DMS153 (cell line): ENCODE results near the gene CMTM3.
"Not testable (repeated sequence)": the region's sequence is repeated elsewhere in the genome, so short reads cannot be mapped to it uniquely, and the experiment has no call there.

Experiments used
- DNase-seq: peaks from one replicate; lab custom pipeline; 2025; lab: John Stamatoyannopoulos, UW

CMTM3 gene

GRCh38 chr16:66610111-66610820 lies 5.8 kb downstream of the CMTM3 start:
- no peak for DNase-seq

- not testable (repeated sequence) for DNase-seq
Observed at GRCh38 chr16:66611911-66612310, 7.4 kb downstream of the CMTM3 start.

- no peak for DNase-seq
Observed at GRCh38 chr16:66612422-66612821, 7.9 kb downstream of the CMTM3 start.

- no peak for DNase-seq
Observed at GRCh38 chr16:66614161-66614802, 9.8 kb downstream of the CMTM3 start.

GRCh38 chr16:66616169-66616568 lies 11.7 kb downstream of the CMTM3 start:
- DNase-seq = no peak

GRCh38 chr16:66616592-66616991 lies 12.1 kb downstream of the CMTM3 start:
- no peak for DNase-seq

GRCh38 chr16:66617010-66617434 lies 12.5 kb downstream of the CMTM3 start:
- DNase-seq = no peak

GRCh38 chr16:66617728-66618127 lies 13.2 kb downstream of the CMTM3 start:
- DNase-seq = no peak

GRCh38 chr16:66618588-66619375 lies 14.3 kb downstream of the CMTM3 start:
- DNase-seq = no peak

- no peak for DNase-seq
Observed at GRCh38 chr16:66619534-66620428, 15.3 kb downstream of the CMTM3 start.

GRCh38 chr16:66620429-66620795 lies 15.9 kb downstream of the CMTM3 start:
- DNase-seq = no peak

GRCh38 chr16:66621973-66622372 lies 17.5 kb downstream of the CMTM3 start:
- DNase-seq = no peak

GRCh38 chr16:66622863-66623262 lies 18.4 kb downstream of the CMTM3 start:
- DNase-seq = no peak

GRCh38 chr16:66623755-66624154 lies 19.3 kb downstream of the CMTM3 start:
- DNase-seq = no peak

- DNase-seq = not testable (repeated sequence)
Observed at GRCh38 chr16:66627611-66628378, 23.3 kb downstream of the CMTM3 start.

- no peak for DNase-seq
Observed at GRCh38 chr16:66629856-66630255, 25.4 kb downstream of the CMTM3 start.

- DNase-seq = not testable (repeated sequence)
Observed at GRCh38 chr16:66630561-66631260, 26.2 kb downstream of the CMTM3 start.

- not testable (repeated sequence) for DNase-seq
Observed at GRCh38 chr16:66631558-66631957, 27.1 kb downstream of the CMTM3 start.

- no peak for DNase-seq
Observed at GRCh38 chr16:66634527-66635196, 30.2 kb downstream of the CMTM3 start.

GRCh38 chr16:66635406-66635805 lies 30.9 kb downstream of the CMTM3 start:
- no peak for DNase-seq
